ENCODE data around the gene UBA52. TPM values are rescaled to one million over a fixed set of nuclear protein-coding genes. Genes with fewer than 3 reads are reported as not detected.

UBA52 gene
- total RNA-seq, 1 donor from 2014 or later = 625 TPM

DNA sequence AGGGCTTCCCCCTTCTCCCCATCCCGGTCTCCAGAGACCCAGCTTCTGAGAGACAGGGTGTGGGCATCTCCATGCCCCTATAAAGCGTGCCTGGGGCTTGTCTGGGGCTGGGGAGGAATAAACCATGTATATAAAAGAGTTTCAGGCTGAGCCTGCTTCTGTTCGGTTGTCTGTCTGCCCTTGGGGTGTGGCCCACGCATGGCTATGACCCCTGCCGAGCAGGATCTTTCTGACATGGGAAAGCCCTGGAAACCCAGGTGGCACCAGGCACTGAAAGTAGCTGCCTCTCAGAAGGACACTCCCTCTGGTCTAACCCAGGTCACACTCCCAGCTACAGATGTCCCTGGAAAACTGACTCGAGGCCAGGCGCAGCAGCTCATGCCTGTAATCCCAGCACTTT lies 49.2 kb downstream of the UBA52 start:
- Mint-ChIP-seq H3K9me3 (peaks cover 5% of the 10 kb centered on the region), H3K27me3 (ENCODE audit: insufficient read depth, low read depth) (peaks cover 16% of the 10 kb centered on the region), H3K27ac (no peak overlapping the region), H3K4me1 (no peaks in the 10 kb centered on the region), H3K36me3 (peaks cover 5% of the 10 kb centered on the region), H3K4me3 (no peak overlapping the region)
- H3F3A ChIP-seq (ENCODE audit: low read depth) = no peaks in the 10 kb centered on the region
- no peaks in the 10 kb centered on the region for H3K9me3 ChIP-seq (ENCODE audit: low read depth)
- no peaks in the 10 kb centered on the region for H3K4me1 ChIP-seq
- no peaks in the 10 kb centered on the region for H3K36me3 ChIP-seq
- no peak overlapping the region for H3K4me3 ChIP-seq
- TF ChIP-seq EZH2 (IDR thresholded peaks at IDR 0.05) (no peak), EZH2phosphoT487 (IDR thresholded peaks at IDR 0.05) (no peak)
- TF ChIP-seq, protein P1, sequence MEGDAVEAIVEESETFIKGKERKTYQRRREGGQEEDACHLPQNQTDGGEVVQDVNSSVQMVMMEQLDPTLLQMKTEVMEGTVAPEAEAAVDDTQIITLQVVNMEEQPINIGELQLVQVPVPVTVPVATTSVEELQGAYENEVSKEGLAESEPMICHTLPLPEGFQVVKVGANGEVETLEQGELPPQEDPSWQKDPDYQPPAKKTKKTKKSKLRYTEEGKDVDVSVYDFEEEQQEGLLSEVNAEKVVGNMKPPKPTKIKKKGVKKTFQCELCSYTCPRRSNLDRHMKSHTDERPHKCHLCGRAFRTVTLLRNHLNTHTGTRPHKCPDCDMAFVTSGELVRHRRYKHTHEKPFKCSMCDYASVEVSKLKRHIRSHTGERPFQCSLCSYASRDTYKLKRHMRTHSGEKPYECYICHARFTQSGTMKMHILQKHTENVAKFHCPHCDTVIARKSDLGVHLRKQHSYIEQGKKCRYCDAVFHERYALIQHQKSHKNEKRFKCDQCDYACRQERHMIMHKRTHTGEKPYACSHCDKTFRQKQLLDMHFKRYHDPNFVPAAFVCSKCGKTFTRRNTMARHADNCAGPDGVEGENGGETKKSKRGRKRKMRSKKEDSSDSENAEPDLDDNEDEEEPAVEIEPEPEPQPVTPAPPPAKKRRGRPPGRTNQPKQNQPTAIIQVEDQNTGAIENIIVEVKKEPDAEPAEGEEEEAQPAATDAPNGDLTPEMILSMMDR (IDR thresholded peaks at IDR 0.05) = no peak
- no peak overlapping the region for H3K4me2 ChIP-seq
- no peaks in the 10 kb centered on the region for H4K20me1 ChIP-seq (ENCODE audit: low read depth)
- no peak overlapping the region for H3K9ac ChIP-seq
- no peak for DNase-seq (ENCODE audit: low spot score)
- H3K79me2 ChIP-seq (ENCODE audit: low read depth) = no peaks in the 10 kb centered on the region
- no peak overlapping the region for H2AFZ ChIP-seq (replicated peaks)
- peaks cover 43% of the 10 kb centered on the region for H3K27me3 ChIP-seq
- no peak overlapping the region for H3K27ac ChIP-seq

DNA sequence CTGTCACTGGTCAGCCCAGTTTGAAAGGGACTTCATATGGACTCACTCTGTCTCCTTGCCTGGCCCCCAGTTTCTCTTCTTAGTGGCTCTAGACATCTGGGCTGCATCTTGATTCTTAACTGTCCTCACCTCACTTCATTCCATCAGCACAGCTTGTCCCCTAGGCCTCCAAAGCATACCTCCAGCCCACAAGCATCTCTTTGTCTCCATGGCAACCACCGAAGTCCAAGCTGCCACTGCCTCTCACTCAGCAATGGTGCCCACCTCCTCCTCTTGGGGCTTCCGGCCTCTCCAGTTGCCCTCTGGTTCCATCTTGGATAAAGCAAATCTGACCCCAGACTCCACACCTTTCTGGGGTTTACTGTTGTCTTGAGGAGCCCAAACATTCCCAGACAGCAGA lies 55.2 kb downstream of the UBA52 start:
- Histone ChIP-seq H3K4me3 (no peak overlapping the region), H3K9ac (no peak overlapping the region), H3K9me3 (ENCODE audit: low read depth) (no peaks in the 10 kb centered on the region), H2AFZ (replicated peaks) (no peak overlapping the region), H3K4me1 (no peaks in the 10 kb centered on the region), H3F3A (ENCODE audit: low read depth) (no peaks in the 10 kb centered on the region), H3K4me2 (no peak overlapping the region), H3K36me3 (no peaks in the 10 kb centered on the region), H3K79me2 (ENCODE audit: low read depth) (no peaks in the 10 kb centered on the region), H4K20me1 (ENCODE audit: low read depth) (no peaks in the 10 kb centered on the region), H3K27ac (no peak overlapping the region), H3K27me3 (peaks cover 38% of the 10 kb centered on the region)
- DNase-seq (ENCODE audit: low spot score) = no peak
- Mint-ChIP-seq H3K27me3 (ENCODE audit: insufficient read depth, low read depth) (peaks cover 8% of the 10 kb centered on the region), H3K4me1 (peaks cover 28% of the 10 kb centered on the region), H3K9me3 (no peaks in the 10 kb centered on the region), H3K27ac (peak overlapping the region; percentile 51), H3K4me3 (peak overlapping the region; percentile 58), H3K36me3 (no peaks in the 10 kb centered on the region)
- no peak for TF ChIP-seq EZH2 (IDR thresholded peaks at IDR 0.05)
- no peak for TF ChIP-seq EZH2phosphoT487 (IDR thresholded peaks at IDR 0.05)

Other genes with a start within 250 kb of the UBA52 start
- gene LSM4, start 248.8 kb upstream of the UBA52 start, total RNA-seq (ENCODE audit: low replicate concordance) = 440 and 768 TPM in 2 replicates
- 2.1 and 5.7 TPM in 2 replicates for gene PGPEP1, start 231.3 kb upstream of the UBA52 start, total RNA-seq (ENCODE audit: low replicate concordance)
- gene GDF15, start 185.7 kb upstream of the UBA52 start, total RNA-seq (ENCODE audit: low replicate concordance) = 0.19 and 2.5 TPM in 2 replicates
- 0.03 TPM in 1 of 2 replicates, not detected in the other for gene LRRC25, start 174.2 kb upstream of the UBA52 start, total RNA-seq (ENCODE audit: low replicate concordance)
- 21.1 and 50.5 TPM in 2 replicates for gene SSBP4, start 152.5 kb upstream of the UBA52 start, total RNA-seq (ENCODE audit: low replicate concordance)
- 81.7 and 203 TPM in 2 replicates for gene ISYNA1, start 133.7 kb upstream of the UBA52 start, total RNA-seq (ENCODE audit: low replicate concordance)
- 2.9 and 9.8 TPM in 2 replicates for gene ELL, start 49.8 kb upstream of the UBA52 start, total RNA-seq (ENCODE audit: low replicate concordance)
- gene FKBP8, start 28.3 kb upstream of the UBA52 start, total RNA-seq (ENCODE audit: low replicate concordance) = 115 and 418 TPM in 2 replicates
- gene KXD1, start 14.0 kb upstream of the UBA52 start, total RNA-seq (ENCODE audit: low replicate concordance) = 82.7 and 151 TPM in 2 replicates
- gene REX1BD, start 16.9 kb downstream of the UBA52 start, total RNA-seq (ENCODE audit: low replicate concordance) = 41.7 and 105 TPM in 2 replicates
- gene CRLF1, start 34.9 kb downstream of the UBA52 start, total RNA-seq (ENCODE audit: low replicate concordance) = 0.84 TPM in 1 of 2 replicates, not detected in the other
- gene TMEM59L, start 41.0 kb downstream of the UBA52 start, total RNA-seq (ENCODE audit: low replicate concordance) = 0.11 and 1.4 TPM in 2 replicates
- gene KLHL26, start 65.2 kb downstream of the UBA52 start, total RNA-seq (ENCODE audit: low replicate concordance) = 5.8 and 7.1 TPM in 2 replicates
- gene CRTC1, start 111.8 kb downstream of the UBA52 start, total RNA-seq (ENCODE audit: low replicate concordance) = 2.4 and 5.7 TPM in 2 replicates
- not detected in 2 replicates for gene COMP, start 219.4 kb downstream of the UBA52 start, total RNA-seq (ENCODE audit: low replicate concordance)